ENCODE measurements around the gene NOD2.

Gene NOD2

GRCh38 chr16:50778284-50779163, 85.1 kb downstream of the NOD2 start:
- no peak for DNase-seq (ENCODE audit: low read depth in 1 of 2, low spot score in 1 of 2)

GRCh38 chr16:50781043-50781442, 87.6 kb downstream of the NOD2 start:
- DNase-seq (ENCODE audit: low read depth in 1 of 2, low spot score in 1 of 2), result no peak

DNA sequence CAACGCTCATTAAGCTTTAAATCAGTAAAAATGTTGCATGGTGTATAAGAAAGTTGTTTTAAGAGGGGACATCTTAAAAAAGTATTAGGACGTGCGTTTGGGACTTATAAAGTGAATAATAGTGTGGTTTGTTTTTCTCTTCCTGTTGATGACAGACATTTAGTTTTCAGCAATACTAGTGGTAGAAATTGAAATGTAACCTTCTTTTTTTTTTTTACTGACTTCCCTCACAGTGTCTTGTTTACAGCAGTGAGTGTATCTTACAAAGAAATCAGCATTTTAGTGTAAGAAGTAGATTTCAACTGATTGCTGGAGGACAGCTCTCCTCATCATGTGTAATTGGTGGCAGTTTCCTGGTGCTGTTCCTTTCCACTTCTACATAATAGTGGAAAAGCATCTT, 88.1 kb downstream of the NOD2 start:
- DNase-seq (ENCODE audit: low read depth in 1 of 2, low spot score in 1 of 2), result no peak

Data from activated CD4-positive, alpha-beta T cell treated with anti-CD3 and anti-CD28 coated beads, Interleukin-2, amount 50 U/mL, for 24 hours (primary cell).